Measurements from ENCODE around the gene ASAH2.

ASAH2 gene

GRCh38 chr10:50232261-50232639, 19.1 kb downstream of the ASAH2 start:
- no peak for TF ChIP-seq CTCF (IDR thresholded peaks at IDR 0.05; ENCODE audit: borderline replicate concordance, insufficient read depth, low read depth, low read length)
- H3K4me3 ChIP-seq (ENCODE audit: low read depth, low read length), result no peak overlapping the region

- TF ChIP-seq CTCF (IDR thresholded peaks at IDR 0.05; ENCODE audit: borderline replicate concordance, insufficient read depth, low read depth, low read length), result no peak
These were observed 19.6 kb downstream of the ASAH2 start for GRCh38 chr10:50231515-50232260.

GRCh38 chr10:50229460-50229859, 21.9 kb downstream of the ASAH2 start:
- H3K4me3 ChIP-seq (ENCODE audit: low read depth, low read length), result no peak overlapping the region
- no peak for TF ChIP-seq CTCF (IDR thresholded peaks at IDR 0.05; ENCODE audit: borderline replicate concordance, insufficient read depth, low read depth, low read length)

More at GRCh38 chr10:50231515-50232260, 19.6 kb downstream of the ASAH2 start:
- no peak overlapping the region for H3K4me3 ChIP-seq (ENCODE audit: low read depth, low read length)

- TF ChIP-seq CTCF (IDR thresholded peaks at IDR 0.05; ENCODE audit: borderline replicate concordance, insufficient read depth, low read depth, low read length), result no peak
- H3K4me3 ChIP-seq (ENCODE audit: low read depth, low read length), result no peak overlapping the region
These were observed 22.6 kb downstream of the ASAH2 start for GRCh38 chr10:50228672-50229071.

- TF ChIP-seq CTCF (IDR thresholded peaks at IDR 0.05; ENCODE audit: borderline replicate concordance, insufficient read depth, low read depth, low read length), result no peak
- no peak overlapping the region for H3K4me3 ChIP-seq (ENCODE audit: low read depth, low read length)
These were observed 24.7 kb downstream of the ASAH2 start for GRCh38 chr10:50226610-50227009.

GRCh38 chr10:50224330-50224952, 26.9 kb downstream of the ASAH2 start:
- TF ChIP-seq CTCF (IDR thresholded peaks at IDR 0.05; ENCODE audit: borderline replicate concordance, insufficient read depth, low read depth, low read length), result peak; percentile 60

GRCh38 chr10:50222199-50222598, 29.1 kb downstream of the ASAH2 start:
- no peak for TF ChIP-seq CTCF (IDR thresholded peaks at IDR 0.05; ENCODE audit: borderline replicate concordance, insufficient read depth, low read depth, low read length)
- no peak overlapping the region for H3K4me3 ChIP-seq (ENCODE audit: low read depth, low read length)

More at GRCh38 chr10:50224330-50224952, 26.9 kb downstream of the ASAH2 start:
- no peak overlapping the region for H3K4me3 ChIP-seq (ENCODE audit: low read depth, low read length)

All from GM12875 (cell line).